ENCODE results near the gene FADD.

DNA sequence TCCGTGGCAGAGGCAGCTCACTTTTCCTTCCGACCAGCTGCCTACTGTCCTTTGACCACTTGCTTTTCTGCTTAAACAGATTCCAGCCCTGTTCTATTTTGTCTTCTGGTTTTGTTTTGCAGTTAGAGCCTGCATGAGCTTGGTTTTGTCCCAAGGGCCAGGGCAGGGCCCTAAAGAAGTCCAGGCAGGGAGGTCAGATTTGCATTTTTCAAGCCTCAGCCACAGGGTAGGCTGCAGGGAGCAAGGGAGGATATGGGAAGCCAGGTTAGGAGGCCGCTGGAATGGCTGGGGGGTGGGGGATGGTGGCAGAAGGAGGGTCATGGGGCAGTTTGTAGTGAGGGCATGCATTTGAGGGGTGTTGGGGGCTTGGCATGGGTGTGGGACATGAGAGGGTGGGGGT lies 23.1 kb downstream of the FADD start:
- TF ChIP-seq, protein P1, sequence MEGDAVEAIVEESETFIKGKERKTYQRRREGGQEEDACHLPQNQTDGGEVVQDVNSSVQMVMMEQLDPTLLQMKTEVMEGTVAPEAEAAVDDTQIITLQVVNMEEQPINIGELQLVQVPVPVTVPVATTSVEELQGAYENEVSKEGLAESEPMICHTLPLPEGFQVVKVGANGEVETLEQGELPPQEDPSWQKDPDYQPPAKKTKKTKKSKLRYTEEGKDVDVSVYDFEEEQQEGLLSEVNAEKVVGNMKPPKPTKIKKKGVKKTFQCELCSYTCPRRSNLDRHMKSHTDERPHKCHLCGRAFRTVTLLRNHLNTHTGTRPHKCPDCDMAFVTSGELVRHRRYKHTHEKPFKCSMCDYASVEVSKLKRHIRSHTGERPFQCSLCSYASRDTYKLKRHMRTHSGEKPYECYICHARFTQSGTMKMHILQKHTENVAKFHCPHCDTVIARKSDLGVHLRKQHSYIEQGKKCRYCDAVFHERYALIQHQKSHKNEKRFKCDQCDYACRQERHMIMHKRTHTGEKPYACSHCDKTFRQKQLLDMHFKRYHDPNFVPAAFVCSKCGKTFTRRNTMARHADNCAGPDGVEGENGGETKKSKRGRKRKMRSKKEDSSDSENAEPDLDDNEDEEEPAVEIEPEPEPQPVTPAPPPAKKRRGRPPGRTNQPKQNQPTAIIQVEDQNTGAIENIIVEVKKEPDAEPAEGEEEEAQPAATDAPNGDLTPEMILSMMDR (IDR thresholded peaks at IDR 0.05) = no peak
- TF ChIP-seq POLR2A (IDR thresholded peaks at IDR 0.05) = no peak

Data from esophagus squamous epithelium (tissue), 4 donors.